Esophagus squamous epithelium (tissue), 5 donors: Measurements from ENCODE around the gene PLSCR5. TPM values are rescaled to one million over a fixed set of nuclear protein-coding genes. Genes with fewer than 3 reads are reported as not detected.

Experiments used
- DNase-seq: peaks from one replicate; lab custom pipeline; 2025; lab: John Stamatoyannopoulos, UW
- H3K27ac ChIP-seq, 4 donors: fragments of 200-600 bp; sonication (generic); one replicate each; pipeline ENCODE4 v1.5.1; 2016 to 2019; ENCODE audit warnings: mild to moderate bottlenecking in 1 of 4
- H3K27me3 ChIP-seq, 4 donors: fragments of 200-600 bp; sonication (generic); 1 replicate in 3 of 4; 2 replicates in 1 of 4; pipeline versions ENCODE4 v1.5.1 to v1.6.0; 2017 to 2021; ENCODE audit warnings: antibody characterized with exemption in 1 of 4
- H3K36me3 ChIP-seq, 3 donors: fragments of 200-600 bp; sonication (generic); one replicate each; pipeline ENCODE4 v1.5.1; 2016 to 2019
- H3K4me1 ChIP-seq, 3 donors: fragments of 200-600 bp; sonication (generic); one replicate each; pipeline ENCODE4 v1.5.1; 2017 to 2019
- H3K4me3 ChIP-seq, 4 donors: fragments of 200-600 bp; sonication (generic); 1 replicate in 3 of 4; 2 replicates in 1 of 4; pipeline ENCODE4 v1.5.1; 2016 to 2019; ENCODE audit warnings: mild to moderate bottlenecking in 2 of 4, moderate library complexity in 1 of 4
- H3K9me3 ChIP-seq, 3 donors: fragments of 200-600 bp; sonication (generic); one replicate each; pipeline ENCODE4 v1.5.1; 2016 to 2019
- CTCF ChIP-seq, 6 experiments: fragments of 450-650 bp in 4 of 6; fragments of 200-600 bp in 2 of 6; sonication (generic) in 2 of 6; IDR thresholded peaks; one replicate each; pipeline ENCODE4 v1.5.1; 2016 to 2019; ENCODE audit warnings: antibody characterized with exemption in 6 of 6, mild to moderate bottlenecking in 4 of 6, moderate library complexity in 4 of 6
- POLR2A ChIP-seq, 4 donors: fragments of 450-650 bp; IDR thresholded peaks; one replicate each; pipeline ENCODE4 v1.6.1; 2017; ENCODE audit warnings: antibody characterized with exemption in 4 of 4, mild to moderate bottlenecking in 4 of 4, moderate library complexity in 3 of 4
- WGBS, 2 donors: methylation state at CpG; one replicate each; pipeline ENCODE4 v1.1.5; 2018; 5-methylcytosine and 5-hydroxymethylcytosine counted together
- intact Hi-C: fragments of 100-400 bp; cut with DNase I; formaldehyde crosslinking; loops from one replicate; pipeline ENCODE4 v1.15.0; 2022
- total RNA-seq, 4 donors: library from RNA; depleted of rRNA; stranded (reverse); fragments of >200 nt; gene quantifications; one replicate each; pipeline ENCODE4 v1.1.0, GENCODE V29; 2016
- donor health status: DM: yes; HTN: yes; CAD: no.

Gene PLSCR5
- total RNA-seq, 4 donors from 2014 or later: not detected

- no peak for DNase-seq
- TF ChIP-seq POLR2A (IDR thresholded peaks at IDR 0.05) (no peak), CTCF (IDR thresholded peaks at IDR 0.05) (no peak)
- Histone ChIP-seq H3K27me3 (no peaks in the 10 kb centered on the region), H3K36me3 (no peaks in the 10 kb centered on the region), H3K4me3 (no peak overlapping the region), H3K27ac (no peak overlapping the region), H3K4me1 (no peaks in the 10 kb centered on the region), H3K9me3 (no peaks in the 10 kb centered on the region)
- intact Hi-C loops: loop anchor here (10.0 kb wide), 1 partner anchor 241 kb away; no protein-coding TSS in a partner anchor
- WGBS, 2 donors: 70 to 89% methylated on average over 2 of the region's 2 CpGs
Observed at GRCh38 chr3:146575636-146576035, 29.5 kb downstream of the PLSCR5 start.

DNA sequence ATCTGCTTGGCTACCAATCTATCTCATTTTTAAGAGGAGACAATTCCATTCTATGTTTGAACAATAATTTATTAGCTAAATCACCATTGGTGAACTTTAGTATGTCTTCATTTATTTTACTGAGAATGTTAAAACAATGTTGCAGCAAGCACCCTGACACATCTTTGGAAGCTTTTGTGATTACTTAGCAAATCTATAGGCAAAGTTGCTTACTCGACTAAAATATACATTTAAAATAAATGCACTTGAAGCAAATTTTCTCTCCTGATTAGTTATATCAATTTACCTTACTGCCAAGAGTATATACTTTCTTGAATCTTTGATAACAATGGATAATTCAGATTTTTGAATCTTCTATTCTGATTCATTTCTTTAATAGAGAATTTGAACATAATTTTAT is 31.0 kb downstream of the PLSCR5 start:
- TF ChIP-seq POLR2A (IDR thresholded peaks at IDR 0.05): no peak
- TF ChIP-seq CTCF (IDR thresholded peaks at IDR 0.05): no peak
- H3K4me1 ChIP-seq: no peaks in the 10 kb centered on the region
- intact Hi-C loops: loop anchor here (10.0 kb wide), 1 partner anchor 239 kb away; no protein-coding TSS in a partner anchor
- no peaks in the 10 kb centered on the region for H3K36me3 ChIP-seq
- H3K27ac ChIP-seq: no peak overlapping the region
- no peaks in the 10 kb centered on the region for H3K9me3 ChIP-seq
- H3K4me3 ChIP-seq: no peak overlapping the region
- 70 to 74% methylated on average over 1 of the region's 1 CpG for WGBS, 2 donors
- DNase-seq: no peak
- H3K27me3 ChIP-seq: no peaks in the 10 kb centered on the region

DNA sequence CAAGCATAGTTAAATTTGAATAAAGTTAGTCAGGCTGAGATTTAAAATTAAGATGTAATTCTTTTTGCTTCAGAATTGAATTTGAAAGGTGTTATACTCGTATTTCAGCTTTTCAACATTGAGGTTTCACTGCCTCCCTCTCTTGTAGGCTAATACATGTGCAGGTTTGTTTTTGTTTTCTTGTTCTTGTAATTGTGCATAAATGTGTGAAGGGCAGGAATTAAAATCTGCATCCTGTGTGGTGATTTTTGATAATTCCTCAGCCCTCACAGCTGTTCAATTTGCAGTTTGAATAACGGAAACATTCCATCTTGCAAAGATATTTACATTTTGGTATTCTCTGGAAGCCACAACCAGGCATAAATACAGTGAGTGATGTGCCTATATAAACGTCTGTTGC is 35.8 kb downstream of the PLSCR5 start:
- H3K9me3 ChIP-seq: no peaks in the 10 kb centered on the region
- intact Hi-C loops: no loop called here

DNA sequence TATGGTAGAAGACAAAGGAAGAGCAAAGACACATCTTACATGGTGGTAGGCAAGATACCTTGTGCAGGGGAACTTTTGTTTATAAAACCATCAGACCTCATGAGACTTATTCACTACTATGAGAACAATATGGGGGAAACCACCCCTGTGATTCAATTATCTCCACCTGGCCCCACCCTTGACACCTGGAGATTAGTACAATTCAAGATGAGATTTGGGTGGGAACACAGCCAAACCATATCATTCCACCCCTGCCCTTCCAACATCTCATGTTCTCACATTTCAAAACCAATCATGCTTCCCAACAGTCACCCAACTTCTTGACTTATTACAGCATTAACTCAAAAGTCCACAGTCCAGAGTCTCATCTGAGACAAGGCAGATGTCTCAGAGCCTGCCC is 39.0 kb downstream of the PLSCR5 start:
- no peaks in the 10 kb centered on the region for H3K27me3 ChIP-seq
- no peaks in the 10 kb centered on the region for H3K9me3 ChIP-seq
- no peak for DNase-seq
- intact Hi-C loops: no loop called here
- H3K36me3 ChIP-seq: no peaks in the 10 kb centered on the region
- no peaks in the 10 kb centered on the region for H3K4me1 ChIP-seq
- H3K4me3 ChIP-seq: no peak overlapping the region
- H3K27ac ChIP-seq: no peak overlapping the region
- no peak for TF ChIP-seq POLR2A (IDR thresholded peaks at IDR 0.05)
- no peak for TF ChIP-seq CTCF (IDR thresholded peaks at IDR 0.05)

More for the DNA sequence above, 35.8 kb downstream of the PLSCR5 start:
- 37 to 68% methylated on average over 3 of the region's 3 CpGs for WGBS, 2 donors
- Histone ChIP-seq H3K4me1 (no peaks in the 10 kb centered on the region), H3K4me3 (no peak overlapping the region), H3K27ac (no peak overlapping the region), H3K36me3 (no peaks in the 10 kb centered on the region), H3K27me3 (no peaks in the 10 kb centered on the region)
- no peak for DNase-seq
- no peak for TF ChIP-seq CTCF (IDR thresholded peaks at IDR 0.05)
- TF ChIP-seq POLR2A (IDR thresholded peaks at IDR 0.05): no peak

DNA sequence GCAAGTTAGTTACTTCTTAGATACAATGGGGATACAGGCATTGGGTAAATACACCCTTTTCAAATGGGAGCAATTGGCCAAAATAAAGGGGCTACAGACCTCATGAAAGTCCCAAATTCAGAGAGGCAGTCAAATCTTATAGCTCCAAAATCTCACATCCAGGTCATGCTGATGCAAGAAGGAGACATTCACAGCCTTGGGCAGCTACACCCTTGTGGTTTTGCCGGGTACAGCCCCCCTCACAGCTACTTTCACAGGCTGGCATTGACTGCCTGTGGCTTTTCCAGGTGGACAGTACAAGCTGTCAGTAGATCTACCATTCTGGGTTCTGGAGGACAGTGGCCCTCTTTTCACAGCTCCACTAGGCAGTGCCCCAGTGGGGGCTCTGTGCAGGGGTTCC is 43.3 kb downstream of the PLSCR5 start:
- Histone ChIP-seq H3K27me3 (no peaks in the 10 kb centered on the region), H3K36me3 (no peaks in the 10 kb centered on the region), H3K4me1 (no peaks in the 10 kb centered on the region), H3K4me3 (no peak overlapping the region), H3K9me3 (no peaks in the 10 kb centered on the region), H3K27ac (no peak overlapping the region)
- 17 to 86% methylated on average over 1 of the region's 1 CpG for WGBS, 2 donors
- no peak for DNase-seq
- TF ChIP-seq CTCF (IDR thresholded peaks at IDR 0.05): no peak
- TF ChIP-seq POLR2A (IDR thresholded peaks at IDR 0.05): no peak
- intact Hi-C loops: no loop called here
